Jurkat, Clone E6-1 (cell line): ENCODE results near the gene HCFC1R1. TPM values are rescaled to one million over a fixed set of nuclear protein-coding genes. Genes with fewer than 3 reads are reported as not detected.
"Not testable (repeated sequence)": the region's sequence is repeated elsewhere in the genome, so short reads cannot be mapped to it uniquely, and the experiment has no call there.

Source experiments
- DNase-seq: peaks from one replicate; pipeline ENCODE4 v3.0.0-alpha.2; 2011; ENCODE audit warnings: low read depth, low spot score
- H3K4me3 ChIP-seq: 2 replicates; pipeline ENCODE4 v1.5.1; 2011; ENCODE audit warnings: mild to moderate bottlenecking, low read length, control low read depth, moderate library complexity
- polyA plus RNA-seq: library from polyadenylated mRNA; unstranded; fragments of >200 nt; gene quantifications from one replicate; pipeline ENCODE4 v1.2.1, GENCODE V29; 2012; ENCODE audit warnings: missing spikeins; ENCODE audit not compliant: insufficient read length, insufficient read depth

HCFC1R1 gene, protein sequence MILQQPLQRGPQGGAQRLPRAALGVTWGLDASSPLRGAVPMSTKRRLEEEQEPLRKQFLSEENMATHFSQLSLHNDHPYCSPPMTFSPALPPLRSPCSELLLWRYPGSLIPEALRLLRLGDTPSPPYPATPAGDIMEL
- polyA plus RNA-seq: 64.7 TPM

DNA sequence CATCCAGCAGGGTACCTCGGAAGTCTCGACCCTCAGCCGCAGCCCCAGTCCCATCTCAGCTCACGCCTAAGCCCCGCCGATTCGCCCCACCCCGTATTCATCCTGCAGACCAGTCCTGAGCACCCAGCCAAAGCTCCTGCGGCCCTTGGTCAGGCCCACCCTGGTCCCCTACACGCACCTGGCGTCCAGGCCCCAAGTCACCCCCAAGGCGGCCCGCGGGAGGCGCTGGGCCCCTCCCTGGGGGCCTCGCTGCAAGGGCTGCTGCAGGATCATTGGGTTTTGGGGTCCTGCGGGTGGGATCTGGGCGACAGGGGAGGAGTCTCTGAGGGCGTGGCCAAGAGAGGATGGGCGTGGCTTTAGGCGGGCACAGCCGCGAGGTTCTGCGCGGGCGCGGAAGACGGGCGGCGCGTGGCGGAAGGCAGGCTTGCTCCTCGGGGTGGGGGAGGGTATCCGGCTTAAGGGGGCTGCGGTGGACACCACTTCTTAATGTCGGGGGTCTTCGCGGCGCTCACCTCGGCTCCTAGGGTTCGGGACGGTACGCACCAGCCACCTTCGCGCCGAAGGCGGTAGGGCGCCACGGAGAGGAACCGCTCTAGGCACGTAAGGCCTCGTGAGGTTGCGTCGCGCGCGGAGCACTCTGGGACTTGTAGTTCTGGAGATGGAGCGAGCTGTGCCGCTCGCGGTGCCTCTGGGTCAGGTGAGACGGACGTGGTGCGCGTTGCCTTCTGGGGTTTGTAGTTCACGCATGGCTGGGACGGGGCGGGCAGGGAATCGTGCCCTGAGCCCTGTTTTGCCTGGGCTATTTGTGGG lies at the start of gene HCFC1R1, which contains the start of gene THOC6:
Gene HCFC1R1, minus strand, starts transcription at position 274 of the 810 bp plus-strand sequence. Its CDS starts 1 bp downstream, at position 273.
Gene THOC6, plus strand, starts transcription at position 367 of the 810 bp plus-strand sequence. Its CDS starts 292 bp downstream, at position 659.
- peak; percentile 98 for DNase-seq
- H3K4me3 ChIP-seq: peak within 1 kb of the TSS; percentile 72

DNA sequence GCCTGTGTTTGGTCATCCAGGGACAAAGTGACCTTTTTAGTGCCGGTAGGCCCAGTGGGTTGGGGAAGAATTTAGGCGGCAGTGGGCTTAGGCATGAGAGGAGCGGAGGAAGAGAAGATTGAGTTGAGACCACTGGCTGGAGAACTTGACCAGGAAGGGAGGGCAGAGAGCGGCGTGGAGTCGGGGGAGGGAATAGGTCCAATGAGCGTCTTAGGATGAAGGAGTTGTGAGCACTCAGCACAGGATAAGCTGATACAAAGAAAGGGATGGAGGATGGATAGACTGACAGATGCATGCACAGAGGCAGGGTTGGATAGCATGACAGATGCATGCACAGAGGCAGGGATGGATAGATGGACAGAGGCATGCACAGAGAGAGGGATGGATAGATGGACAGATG lies 49.7 kb upstream of the HCFC1R1 start:
- no peak overlapping the region for H3K4me3 ChIP-seq
- DNase-seq: no peak

DNA sequence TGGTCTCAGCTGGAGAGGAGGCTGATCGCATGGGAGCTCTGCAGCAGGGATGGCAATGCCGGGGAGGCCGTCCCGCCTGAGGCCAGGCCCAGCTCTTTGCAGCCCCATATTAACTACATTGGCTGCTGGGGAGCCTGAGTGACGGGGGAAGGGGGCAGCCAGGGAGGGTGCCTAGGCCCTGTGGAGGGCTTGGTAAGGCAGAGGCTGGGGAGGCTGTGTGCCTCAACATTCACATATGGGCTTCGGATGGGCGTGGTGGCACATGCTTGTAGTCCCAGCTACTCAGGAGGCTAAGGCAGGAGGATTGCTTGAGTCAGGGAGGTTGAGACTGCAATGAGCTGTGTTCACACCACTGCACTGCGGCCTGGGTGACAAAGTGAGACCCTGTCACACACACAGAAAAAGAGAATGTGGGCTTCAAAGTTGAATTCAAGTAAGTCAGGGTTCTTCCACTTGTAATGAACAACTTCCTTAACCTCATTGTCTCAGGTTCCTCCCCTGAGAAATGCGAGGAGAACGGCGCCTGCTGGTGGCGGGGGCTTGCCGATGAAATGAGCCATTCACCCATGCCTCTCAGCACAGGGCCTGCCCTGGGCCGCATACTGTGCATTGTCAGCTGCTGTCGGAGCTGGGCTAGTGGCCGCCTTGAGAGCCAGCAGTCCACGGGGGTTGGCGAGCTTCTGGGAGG lies 49.0 kb upstream of the HCFC1R1 start:
- not testable (repeated sequence) for DNase-seq, H3K4me3 ChIP-seq

DNA sequence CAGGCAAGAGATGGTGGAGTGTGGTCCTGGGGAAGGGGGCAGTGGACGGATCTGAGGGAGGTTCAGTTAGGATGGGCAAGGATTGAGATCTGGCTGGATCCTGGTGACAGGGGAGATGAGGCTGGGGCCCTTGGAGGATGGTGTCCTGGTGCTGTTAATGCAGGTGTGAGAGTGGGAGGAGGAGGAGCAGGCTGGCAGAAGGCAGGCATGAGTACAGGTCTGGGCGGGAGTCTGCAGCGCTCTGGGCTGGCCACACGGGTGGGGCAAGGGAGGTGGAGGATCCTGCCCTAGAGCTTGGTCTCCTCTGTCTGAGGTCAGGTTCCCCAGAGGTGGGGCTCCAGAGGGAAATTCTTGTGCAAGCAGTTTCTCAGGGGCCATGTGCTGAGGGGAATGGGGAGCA lies 48.4 kb upstream of the HCFC1R1 start:
- H3K4me3 ChIP-seq, DNase-seq: not testable (repeated sequence)

DNA sequence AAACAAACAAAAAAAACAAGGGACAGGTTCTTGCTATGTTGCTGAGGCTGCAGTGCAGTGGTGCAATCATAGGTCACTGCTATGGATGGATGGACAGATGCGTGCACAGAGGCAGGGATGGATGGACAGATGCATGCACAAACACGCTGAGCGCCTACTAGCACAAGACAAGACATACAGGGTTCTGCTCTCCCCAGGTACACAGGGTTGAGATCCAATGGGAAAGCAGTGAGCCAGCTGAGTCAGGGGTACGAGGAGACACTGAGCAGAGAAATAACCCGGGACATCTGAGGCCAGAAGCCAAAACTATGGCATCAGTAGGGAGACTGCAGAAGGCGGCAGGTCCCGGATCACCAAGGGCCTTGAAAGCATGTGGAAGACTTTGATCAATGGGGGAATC lies 47.9 kb upstream of the HCFC1R1 start:
- DNase-seq: no peak
- no peak overlapping the region for H3K4me3 ChIP-seq

DNA sequence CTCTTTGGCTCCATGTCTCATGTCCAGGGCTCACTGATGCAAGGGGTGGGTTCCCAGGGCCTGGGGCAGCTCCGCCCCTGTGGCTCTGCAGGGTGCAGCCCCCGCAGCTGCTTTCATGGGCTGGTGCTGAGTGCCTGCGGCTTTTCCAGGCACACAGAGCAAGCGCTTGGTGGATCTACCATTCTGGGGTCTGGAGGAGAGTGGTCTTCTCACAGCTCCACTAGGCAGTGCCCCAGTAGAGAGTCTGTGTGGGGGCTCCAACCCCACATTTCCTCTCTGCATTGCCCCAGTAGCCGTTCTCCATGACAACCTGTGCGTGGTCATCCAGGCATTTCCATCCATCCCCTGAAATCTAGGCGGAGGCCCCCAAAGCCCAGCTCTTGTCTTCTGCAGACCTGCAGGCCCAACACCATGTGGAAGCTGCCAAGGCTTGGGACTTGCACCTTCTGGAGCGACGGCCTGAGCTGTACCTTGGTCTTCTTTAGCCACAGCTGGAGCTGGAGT lies 46.9 kb upstream of the HCFC1R1 start:
- H3K4me3 ChIP-seq: no peak overlapping the region
- DNase-seq: no peak

DNA sequence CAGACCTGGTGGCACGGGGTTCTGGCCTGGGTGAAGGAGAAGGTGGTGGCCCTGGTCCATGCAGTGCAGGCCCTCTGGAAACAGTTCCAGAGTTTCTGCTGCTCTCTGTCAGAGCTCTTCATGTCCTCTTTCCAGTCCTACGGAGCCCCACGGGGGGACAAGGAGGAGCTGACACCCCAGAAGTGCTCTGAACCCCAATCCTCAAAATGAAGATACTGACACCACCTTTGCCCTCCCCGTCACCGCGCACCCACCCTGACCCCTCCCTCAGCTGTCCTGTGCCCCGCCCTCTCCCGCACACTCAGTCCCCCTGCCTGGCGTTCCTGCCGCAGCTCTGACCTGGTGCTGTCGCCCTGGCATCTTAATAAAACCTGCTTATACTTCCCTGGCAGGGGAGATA lies 45.4 kb upstream of the HCFC1R1 start:
- DNase-seq: not testable (repeated sequence)

DNA sequence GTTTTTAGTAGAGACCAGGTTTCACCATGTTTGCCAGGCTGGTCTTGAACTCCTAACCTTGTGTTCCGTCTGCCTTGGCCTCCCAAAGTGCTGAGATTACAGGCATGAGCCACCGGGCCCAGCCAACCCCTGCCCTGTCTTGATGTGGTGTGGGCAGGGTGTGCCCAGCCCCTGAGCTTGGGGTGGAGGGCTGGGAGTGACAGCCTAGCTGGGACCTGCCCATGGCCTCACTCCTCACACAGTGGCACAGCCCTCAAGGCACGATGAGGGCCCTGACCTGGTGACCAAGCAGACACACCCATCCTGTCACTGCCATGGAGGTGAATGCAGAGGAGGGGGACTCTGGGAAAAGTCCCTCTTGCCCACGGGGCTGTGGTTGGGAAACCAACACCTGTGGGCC lies 44.7 kb upstream of the HCFC1R1 start:
- no peak overlapping the region for H3K4me3 ChIP-seq
- no peak for DNase-seq

More for the DNA sequence above, 45.4 kb upstream of the HCFC1R1 start:
- not testable (repeated sequence) for H3K4me3 ChIP-seq

DNA sequence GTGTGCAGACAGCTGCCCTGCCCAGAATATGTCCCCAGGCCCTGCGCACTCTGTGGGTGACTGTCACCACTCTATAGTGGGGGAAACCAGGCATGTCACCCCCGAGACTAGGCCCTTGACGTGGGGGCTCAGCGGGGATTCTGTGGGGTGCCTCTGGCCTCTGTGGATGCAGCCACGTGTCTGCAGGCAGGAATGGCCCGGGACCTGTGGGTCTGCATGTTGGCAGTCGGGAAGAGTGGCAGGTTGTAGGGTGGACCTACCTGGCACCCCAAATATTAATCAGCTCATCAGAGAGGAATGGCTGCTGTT lies 42.7 kb upstream of the HCFC1R1 start:
- H3K4me3 ChIP-seq: peak overlapping the region; percentile 77
- DNase-seq: no peak

DNA sequence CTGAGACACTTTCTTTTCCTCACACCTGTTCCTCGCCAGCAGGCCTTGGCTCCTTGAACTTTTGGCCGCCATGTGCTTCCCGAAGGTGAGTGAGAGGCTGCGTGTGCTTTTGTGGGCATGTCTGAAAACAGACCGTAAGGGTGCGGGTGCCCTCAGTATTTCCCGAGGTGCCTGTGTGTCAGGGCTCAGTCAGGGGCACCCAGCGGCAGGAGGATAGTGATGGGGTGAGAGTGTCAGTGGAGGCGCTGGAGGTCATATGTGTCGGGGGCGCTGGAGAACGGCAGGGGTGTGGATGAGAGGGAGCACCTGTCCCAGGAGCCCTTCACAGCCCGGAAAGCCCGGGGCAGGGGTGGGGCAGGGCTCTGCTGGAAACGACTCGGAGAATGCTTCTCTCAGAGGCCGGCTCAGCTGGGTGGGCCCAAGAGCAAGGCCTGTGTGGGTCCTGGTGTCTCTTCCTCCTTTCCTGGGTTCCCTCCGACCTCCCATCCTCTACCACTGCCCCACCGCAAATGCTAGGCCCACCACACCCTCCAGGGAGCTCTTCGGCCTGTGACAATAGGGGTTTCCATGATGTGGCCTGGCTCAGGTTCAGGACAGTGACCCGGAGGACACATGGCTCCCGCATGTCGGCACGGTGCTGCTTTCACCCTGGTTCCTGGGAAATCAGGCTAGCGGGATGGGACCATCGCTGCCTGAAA lies 42.1 kb upstream of the HCFC1R1 start:
- DNase-seq: no peak
- peak overlapping the region; percentile 77 for H3K4me3 ChIP-seq

DNA sequence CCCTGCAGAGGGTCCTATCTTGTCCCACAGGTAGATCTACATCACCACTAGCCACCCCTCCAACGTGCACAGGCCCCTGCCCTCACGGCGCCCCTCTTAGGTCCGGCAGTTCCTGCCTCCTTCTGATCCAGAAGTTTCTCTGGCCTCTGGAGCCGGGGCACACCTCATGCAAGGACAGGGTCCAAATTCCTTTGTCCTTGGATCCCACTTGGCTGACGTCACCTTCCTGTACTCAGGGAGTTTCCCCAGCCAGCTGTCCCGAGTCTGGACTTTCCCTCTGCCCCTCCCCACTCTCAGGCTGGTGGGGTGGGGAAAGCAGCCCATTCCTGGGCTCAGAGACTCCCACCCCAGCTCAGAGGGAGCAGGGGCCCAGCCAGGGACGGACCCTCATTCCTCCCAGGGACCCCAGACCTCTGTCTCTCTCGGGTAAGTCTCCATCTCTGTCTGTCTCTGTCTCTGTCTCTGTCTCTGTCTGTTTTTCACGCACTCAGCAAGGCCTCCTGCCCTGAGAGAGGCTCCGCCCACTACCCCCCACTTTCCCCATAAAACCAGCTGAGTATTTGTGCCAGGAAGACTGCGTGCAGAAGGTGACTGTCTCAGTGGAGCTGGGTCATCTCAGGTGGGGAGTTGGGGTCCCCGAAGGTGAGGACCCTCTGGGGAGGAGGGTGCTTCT lies 41.5 kb upstream of the HCFC1R1 start, which contains the start of gene IL32:
Gene IL32, plus strand, starts transcription at position 572 of the 673 bp plus-strand sequence. CDS start 172 bp downstream, outside the sequence.
- peak; percentile 48 for DNase-seq
- peak within 1 kb of the TSS; percentile 77 for H3K4me3 ChIP-seq

DNA sequence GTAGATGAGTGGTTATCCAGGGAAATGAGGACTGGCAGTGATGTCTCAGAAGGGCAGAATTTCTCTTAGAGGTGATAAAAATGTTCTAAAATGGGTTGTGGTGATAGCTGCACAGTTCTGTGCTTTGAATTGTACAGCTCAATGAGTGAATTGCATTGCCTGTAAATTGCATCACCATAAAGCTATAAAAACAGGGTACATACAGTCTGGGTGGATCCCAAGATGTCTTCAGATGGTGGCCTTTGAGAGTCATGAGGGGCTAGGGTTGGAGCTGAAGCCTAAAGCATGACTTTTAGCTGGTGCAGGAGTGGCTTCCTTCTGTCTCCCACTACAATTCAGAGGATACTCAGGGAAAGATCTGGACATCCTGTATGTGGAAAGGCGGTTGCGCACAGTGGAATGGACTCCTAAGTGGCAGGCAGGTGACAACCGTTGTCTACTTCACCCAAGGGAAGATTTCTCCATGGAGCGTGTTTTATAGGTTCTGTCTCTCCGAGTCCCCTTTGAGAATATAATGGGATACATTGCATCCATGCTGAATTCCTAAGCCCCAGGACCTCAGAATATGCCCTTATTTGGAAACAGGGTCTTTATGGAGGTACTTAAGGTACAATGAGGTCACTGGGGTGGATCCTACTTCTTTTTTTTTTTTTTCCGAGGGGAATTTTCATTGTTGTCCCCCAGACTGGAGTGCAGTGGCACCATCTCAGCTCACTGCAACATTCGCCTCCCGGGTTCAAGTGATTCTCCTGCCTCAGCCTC lies 40.1 kb upstream of the HCFC1R1 start:
- no peak for DNase-seq
- no peak overlapping the region for H3K4me3 ChIP-seq

DNA sequence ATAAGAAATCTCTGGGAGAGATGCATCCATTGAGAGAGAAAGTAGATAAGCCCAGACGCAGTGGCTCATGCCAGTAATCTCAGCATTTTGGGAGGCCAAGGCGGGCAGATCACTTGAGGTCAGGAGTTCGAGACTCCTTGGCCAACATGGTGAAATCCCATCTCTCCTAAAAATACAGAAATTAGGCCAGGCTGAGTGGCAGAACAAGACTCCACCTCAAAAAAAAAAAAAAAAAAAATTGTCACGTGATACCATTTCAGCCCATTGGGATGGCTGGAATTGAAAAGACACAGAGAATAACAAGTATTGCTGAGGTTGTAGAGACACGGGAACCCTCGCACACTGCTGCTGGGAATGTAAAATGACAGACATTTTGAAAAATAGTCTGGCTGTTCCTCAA lies 38.8 kb upstream of the HCFC1R1 start:
- DNase-seq: no peak
- no peak overlapping the region for H3K4me3 ChIP-seq

DNA sequence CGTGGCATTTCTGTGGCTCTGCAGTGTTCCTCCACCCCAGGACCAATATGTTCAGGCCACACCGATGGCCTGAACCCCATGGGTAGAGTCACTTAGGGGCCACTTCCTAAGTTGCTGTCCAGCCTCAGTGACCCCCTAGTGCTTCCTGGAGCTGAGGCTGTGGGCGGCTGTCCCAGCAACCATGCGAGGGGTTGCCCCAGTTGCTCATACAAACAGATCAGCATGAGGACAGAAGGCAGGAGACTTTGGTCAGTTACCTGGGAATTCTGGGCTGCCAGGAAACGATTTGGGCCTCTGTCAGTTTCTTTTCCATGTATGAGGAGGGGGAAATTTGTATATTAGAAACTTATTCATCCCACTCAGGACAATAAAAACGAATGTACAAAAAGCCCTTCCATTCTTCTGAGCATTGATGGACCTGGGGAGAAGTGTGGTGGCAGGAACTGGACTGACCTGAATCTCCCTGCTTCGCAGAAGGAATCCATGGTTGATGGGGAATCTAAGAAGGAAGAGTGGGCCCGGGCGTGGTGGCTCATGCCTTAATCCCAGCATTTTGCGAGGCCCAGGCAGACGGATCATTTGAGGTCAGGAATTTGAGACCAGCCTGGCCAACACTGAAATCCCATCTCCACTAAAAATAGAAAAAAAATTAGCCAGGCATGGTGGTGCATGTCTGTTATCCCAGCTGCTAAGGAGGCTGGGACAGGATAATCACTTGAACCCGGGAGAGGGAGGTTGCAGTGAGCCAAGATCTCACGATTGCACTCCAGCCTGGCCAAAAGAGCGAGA lies 36.8 kb upstream of the HCFC1R1 start:
- DNase-seq: no peak
- no peak overlapping the region for H3K4me3 ChIP-seq

DNA sequence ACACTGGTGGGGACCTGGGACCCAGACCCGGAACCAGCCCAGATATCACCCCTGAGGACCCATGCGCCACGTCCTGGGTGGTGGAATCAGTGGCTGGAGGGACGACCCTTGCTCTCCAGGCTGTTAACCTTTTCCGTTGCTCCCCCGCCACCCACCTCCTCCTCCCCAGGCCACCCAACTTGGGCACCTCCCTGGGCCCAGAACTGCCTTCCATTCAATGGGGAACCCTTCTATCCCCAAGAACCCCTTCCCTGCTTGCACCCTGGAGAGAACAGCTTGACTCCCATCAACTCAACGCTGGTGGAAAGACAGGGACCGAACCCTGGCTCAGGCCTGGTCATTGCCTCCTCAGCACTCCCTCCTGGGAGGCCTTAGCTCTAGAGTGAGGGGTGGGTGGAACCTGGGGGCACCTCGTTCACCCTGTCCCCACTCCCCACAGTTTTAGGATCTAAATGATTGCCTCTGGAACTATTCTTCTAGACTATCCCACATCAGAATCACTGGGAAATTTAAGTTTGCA lies 36.0 kb upstream of the HCFC1R1 start:
- H3K4me3 ChIP-seq: peak overlapping the region; percentile 80
- no peak for DNase-seq

DNA sequence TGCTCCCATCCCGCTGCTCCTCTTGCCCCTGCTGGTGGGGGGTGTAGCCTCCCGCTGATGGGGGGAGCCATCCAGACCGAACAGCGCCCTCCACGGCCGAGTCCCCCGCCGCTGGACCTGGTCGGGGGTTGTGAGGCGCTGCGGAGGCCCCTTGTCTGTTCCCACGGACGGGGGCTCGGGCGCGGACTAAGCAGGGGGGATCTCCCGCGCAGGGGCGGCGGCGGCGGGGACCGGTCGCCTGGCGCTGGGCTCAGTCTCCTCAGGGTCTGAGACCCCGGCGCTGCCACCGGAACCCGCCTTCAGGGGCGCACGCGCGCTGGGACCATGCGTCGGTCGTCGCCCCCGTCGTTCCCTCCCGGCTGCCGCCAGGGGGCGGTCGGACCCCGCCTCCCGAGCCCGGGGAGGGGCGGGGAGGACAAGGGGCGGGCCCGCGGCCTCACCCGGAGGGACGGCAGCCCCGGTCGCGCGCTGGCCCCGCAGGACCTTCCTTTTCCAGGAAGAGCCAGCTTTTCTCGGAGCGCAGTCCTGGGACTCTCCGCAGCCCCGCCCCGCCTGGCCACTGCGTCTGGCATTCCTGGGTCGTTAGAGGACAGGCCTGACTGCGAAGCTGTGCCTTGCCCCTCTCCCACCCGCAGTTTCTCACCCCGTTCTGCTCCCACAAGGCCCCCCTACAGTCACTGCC lies 35.4 kb upstream of the HCFC1R1 start:
- H3K4me3 ChIP-seq: peak overlapping the region; percentile 80
- peak; percentile 68 for DNase-seq
